AG08395 (cell line): ENCODE results near the gene DHRS1.

Experiments
- DNase-seq: peaks from one replicate; pipeline ENCODE4 v3.0.0; 2012; ENCODE audit warnings: mixed read lengths, low spot score

Gene DHRS1

GRCh38 chr14:24309538-24310264 lies 10.1 kb upstream of the DHRS1 start, which contains the start of gene LTB4R2:
Gene LTB4R2, plus strand, starts transcription at chr14:24310140. Its CDS starts 525 bp downstream, at chr14:24310665.
- DNase-seq, result no peak

GRCh38 chr14:24308342-24309124 lies 9.0 kb upstream of the DHRS1 start:
- no peak for DNase-seq

- DNase-seq, result peak; percentile 81
These were observed 8.2 kb upstream of the DHRS1 start, which contains the start of gene CIDEB for GRCh38 chr14:24307575-24308341. Gene CIDEB, minus strand, starts transcription at chr14:24307977. Its CDS starts 119 bp downstream, at chr14:24307858.

GRCh38 chr14:24307156-24307574 lies 7.6 kb upstream of the DHRS1 start:
- DNase-seq, result no peak

GRCh38 chr14:24304019-24304387 lies 4.4 kb upstream of the DHRS1 start:
- DNase-seq, result no peak

- no peak for DNase-seq
These were observed 873 bp upstream of the DHRS1 start for GRCh38 chr14:24300326-24300980.

GRCh38 chr14:24298892-24299254 lies 707 bp downstream of the DHRS1 start:
- DNase-seq, result peak; percentile 82

- no peak for DNase-seq
These were observed 2.2 kb downstream of the DHRS1 start for GRCh38 chr14:24297190-24297964.

GRCh38 chr14:24296341-24297157 lies 3.0 kb downstream of the DHRS1 start:
- peak; percentile 94 for DNase-seq

GRCh38 chr14:24293525-24293924 lies 6.1 kb downstream of the DHRS1 start:
- DNase-seq, result no peak

- DNase-seq, result no peak
These were observed 7.3 kb downstream of the DHRS1 start for GRCh38 chr14:24292118-24292807.

GRCh38 chr14:24291446-24292117 lies 8.0 kb downstream of the DHRS1 start:
- no peak for DNase-seq

- DNase-seq, result no peak
These were observed 8.8 kb downstream of the DHRS1 start for GRCh38 chr14:24290746-24291145.

- no peak for DNase-seq
These were observed 9.8 kb downstream of the DHRS1 start for GRCh38 chr14:24289649-24290280.

GRCh38 chr14:24286996-24287395 lies 12.6 kb downstream of the DHRS1 start:
- no peak for DNase-seq

- DNase-seq, result peak; percentile 26
These were observed 14.2 kb downstream of the DHRS1 start for GRCh38 chr14:24285351-24285750.

GRCh38 chr14:24284501-24285035 lies 15.0 kb downstream of the DHRS1 start:
- DNase-seq, result no peak

GRCh38 chr14:24283796-24284460 lies 15.7 kb downstream of the DHRS1 start:
- no peak for DNase-seq
